ENCODE results near the gene GAL3ST1. TPM values are rescaled to one million over a fixed set of nuclear protein-coding genes. Genes with fewer than 3 reads are reported as not detected.

Gene GAL3ST1
- total RNA-seq, 1 experiment from 2014 or later = 2.1 TPM

DNA sequence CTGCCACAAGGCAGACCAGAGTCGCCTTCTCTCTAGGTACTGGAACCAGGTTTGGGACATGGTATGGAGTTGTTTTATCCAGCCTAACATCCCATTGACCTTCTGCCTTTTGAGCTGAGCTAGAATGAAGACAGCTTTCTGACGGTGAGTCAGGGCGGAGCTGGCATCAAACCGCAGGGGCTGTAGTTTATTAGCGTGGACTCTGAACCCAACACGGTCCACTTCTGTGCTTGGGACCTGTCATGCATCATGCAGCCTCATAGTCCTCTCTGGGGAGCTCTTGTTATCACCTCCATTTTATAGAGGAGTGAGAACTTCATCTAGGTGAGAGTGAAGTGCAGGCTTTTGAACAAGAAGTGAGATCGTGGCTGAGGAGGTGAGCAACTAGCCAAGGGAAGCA is 8.3 kb downstream of the GAL3ST1 start:
- no peak for TF ChIP-seq EZH2 (IDR thresholded peaks at IDR 0.05)
- no peak for TF ChIP-seq RAD21 (IDR thresholded peaks at IDR 0.05; ENCODE audit: low read depth)
- no peak for TF ChIP-seq SRF (IDR thresholded peaks at IDR 0.05; ENCODE audit: low read depth)
- TF ChIP-seq SP1 (IDR thresholded peaks at IDR 0.05; ENCODE audit: low read depth) = no peak
- TF ChIP-seq, protein P1, sequence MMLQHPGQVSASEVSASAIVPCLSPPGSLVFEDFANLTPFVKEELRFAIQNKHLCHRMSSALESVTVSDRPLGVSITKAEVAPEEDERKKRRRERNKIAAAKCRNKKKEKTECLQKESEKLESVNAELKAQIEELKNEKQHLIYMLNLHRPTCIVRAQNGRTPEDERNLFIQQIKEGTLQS (IDR thresholded peaks at IDR 0.05) = no peak
- no peak for TF ChIP-seq ZFX (IDR thresholded peaks at IDR 0.05)
- TF ChIP-seq SIN3A (IDR thresholded peaks at IDR 0.05; ENCODE audit: low read depth) = no peak
- TF ChIP-seq ZNF274 (IDR thresholded peaks at IDR 0.05; ENCODE audit: low read depth, low read length) = no peak
- TF ChIP-seq JUND (IDR thresholded peaks at IDR 0.05) = no peak
- no peak for TF ChIP-seq CEBPB (IDR thresholded peaks at IDR 0.05; ENCODE audit: low read depth)
- TF ChIP-seq POLR2A (IDR thresholded peaks at IDR 0.05; ENCODE audit: borderline replicate concordance, extremely low read depth, insufficient read depth, insufficient read length) = no peak
- TF ChIP-seq, protein P2, sequence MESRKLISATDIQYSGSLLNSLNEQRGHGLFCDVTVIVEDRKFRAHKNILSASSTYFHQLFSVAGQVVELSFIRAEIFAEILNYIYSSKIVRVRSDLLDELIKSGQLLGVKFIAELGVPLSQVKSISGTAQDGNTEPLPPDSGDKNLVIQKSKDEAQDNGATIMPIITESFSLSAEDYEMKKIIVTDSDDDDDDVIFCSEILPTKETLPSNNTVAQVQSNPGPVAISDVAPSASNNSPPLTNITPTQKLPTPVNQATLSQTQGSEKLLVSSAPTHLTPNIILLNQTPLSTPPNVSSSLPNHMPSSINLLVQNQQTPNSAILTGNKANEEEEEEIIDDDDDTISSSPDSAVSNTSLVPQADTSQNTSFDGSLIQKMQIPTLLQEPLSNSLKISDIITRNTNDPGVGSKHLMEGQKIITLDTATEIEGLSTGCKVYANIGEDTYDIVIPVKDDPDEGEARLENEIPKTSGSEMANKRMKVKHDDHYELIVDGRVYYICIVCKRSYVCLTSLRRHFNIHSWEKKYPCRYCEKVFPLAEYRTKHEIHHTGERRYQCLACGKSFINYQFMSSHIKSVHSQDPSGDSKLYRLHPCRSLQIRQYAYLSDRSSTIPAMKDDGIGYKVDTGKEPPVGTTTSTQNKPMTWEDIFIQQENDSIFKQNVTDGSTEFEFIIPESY (IDR thresholded peaks at IDR 0.05; ENCODE audit: extremely low read depth, insufficient replicate concordance, low read length) = no peak
- no peak for TF ChIP-seq YY1 (IDR thresholded peaks at IDR 0.05; ENCODE audit: extremely low read depth, insufficient replicate concordance, low read depth, low read length)
- TF ChIP-seq TCF7L2 (IDR thresholded peaks at IDR 0.05; ENCODE audit: borderline replicate concordance, extremely low read depth, insufficient read depth, insufficient read length) = no peak
- TF ChIP-seq, protein P3, sequence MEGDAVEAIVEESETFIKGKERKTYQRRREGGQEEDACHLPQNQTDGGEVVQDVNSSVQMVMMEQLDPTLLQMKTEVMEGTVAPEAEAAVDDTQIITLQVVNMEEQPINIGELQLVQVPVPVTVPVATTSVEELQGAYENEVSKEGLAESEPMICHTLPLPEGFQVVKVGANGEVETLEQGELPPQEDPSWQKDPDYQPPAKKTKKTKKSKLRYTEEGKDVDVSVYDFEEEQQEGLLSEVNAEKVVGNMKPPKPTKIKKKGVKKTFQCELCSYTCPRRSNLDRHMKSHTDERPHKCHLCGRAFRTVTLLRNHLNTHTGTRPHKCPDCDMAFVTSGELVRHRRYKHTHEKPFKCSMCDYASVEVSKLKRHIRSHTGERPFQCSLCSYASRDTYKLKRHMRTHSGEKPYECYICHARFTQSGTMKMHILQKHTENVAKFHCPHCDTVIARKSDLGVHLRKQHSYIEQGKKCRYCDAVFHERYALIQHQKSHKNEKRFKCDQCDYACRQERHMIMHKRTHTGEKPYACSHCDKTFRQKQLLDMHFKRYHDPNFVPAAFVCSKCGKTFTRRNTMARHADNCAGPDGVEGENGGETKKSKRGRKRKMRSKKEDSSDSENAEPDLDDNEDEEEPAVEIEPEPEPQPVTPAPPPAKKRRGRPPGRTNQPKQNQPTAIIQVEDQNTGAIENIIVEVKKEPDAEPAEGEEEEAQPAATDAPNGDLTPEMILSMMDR (IDR thresholded peaks at IDR 0.05 in 2 of 3, conservative IDR thresholded peaks at IDR 0.05 in 1 of 3; ENCODE audit: borderline replicate concordance in 1 of 3, insufficient read depth in 1 of 3, low read depth in 2 of 3, low read length in 2 of 3) = no peak
- peaks cover 8 to 27% of the 10 kb centered on the region in 2 experiments; a peak in 3 of 4 replicates for H3K4me1 ChIP-seq (ENCODE audit: control insufficient read depth in 1 of 2, insufficient read depth in 2 of 2, low read length in 2 of 2)
- no peak overlapping the region for H2AFZ ChIP-seq (ENCODE audit: low read depth, low read length, poor library complexity, severe bottlenecking)
- no peaks in the 10 kb centered on the region for H3K9me3 ChIP-seq (ENCODE audit: control insufficient read depth in 1 of 2, insufficient read depth in 1 of 2, low read depth in 1 of 2, low read length in 2 of 2)
- intact Hi-C loops (cut with micrococcal nuclease) = no loop called here
- no peaks in the 10 kb centered on the region for H3K36me3 ChIP-seq (ENCODE audit: control insufficient read depth in 1 of 2, insufficient read depth in 2 of 2, low read length in 2 of 2)
- H3K9me2 ChIP-seq (ENCODE audit: insufficient read depth) = no peaks in the 10 kb centered on the region
- ChIA-PET POLR2A (no interaction called here), CTCF (no interaction called here), RAD21 (ENCODE audit: low non-redundant PET in 1 of 2, low total read pairs in 2 of 2, uncharacterized antibody in 2 of 2, unreplicated experiment in 2 of 2) (no interaction called here)
- H3K27ac ChIP-seq (ENCODE audit: low read depth, low read length) = no peak overlapping the region
- peak overlapping the region; percentile 39 for H3K4me2 ChIP-seq (ENCODE audit: low read length)
- DNase-seq (ENCODE audit: low read depth, low spot score) (no peak), ATAC-seq (no peak)
- no peaks in the 10 kb centered on the region for H4K20me1 ChIP-seq (ENCODE audit: insufficient read depth)
- H3K4me3 ChIP-seq (replicated peaks in 1 of 2; ENCODE audit: low read depth in 1 of 2, low read length in 2 of 2) = no peak overlapping the region
- no TSS peak for BruUV-seq (replicated peaks)
- H3K27me3 ChIP-seq (ENCODE audit: insufficient read depth, low read length) = no peaks in the 10 kb centered on the region; the same call in 1 of the 2 replicates
- H3K9ac ChIP-seq (ENCODE audit: low read length) = no peak overlapping the region
- H3K79me2 ChIP-seq (ENCODE audit: insufficient read depth, low read length) = no peaks in the 10 kb centered on the region
